SK-N-SH treated with all-trans-retinoic acid at 6 μM for 48 hours (cell line): ENCODE measurements around the gene LTK.
"Not testable (repeated sequence)": the region's sequence is repeated elsewhere in the genome, so short reads cannot be mapped to it uniquely, and the experiment has no call there.

Experiments used
- ATAC-seq: fragments of 200-7000 bp; cut with Tn5 transposase; 3 replicates; pipeline ENCODE4 v1.9.1; 2020; ENCODE audit warnings: mild to moderate bottlenecking, moderate library complexity
- ARNTL ChIP-seq: fragments of 450-650 bp; formaldehyde crosslinking; IDR thresholded peaks from 2 replicates; pipeline ENCODE4 v1.5.0; 2020; ENCODE audit warnings: low read depth, mild to moderate bottlenecking, moderate library complexity, borderline replicate concordance
- BACH2 ChIP-seq: fragments of 250-450 bp; sonication (Bioruptor Pico); IDR thresholded peaks from 2 replicates; pipeline ENCODE4 v1.9.0; 2021; ENCODE audit warnings: mild to moderate bottlenecking, borderline replicate concordance
- CREB5 ChIP-seq: fragments of 250-450 bp; sonication (Bioruptor Pico); IDR thresholded peaks from 2 replicates; pipeline ENCODE4 v1.5.1; 2020; ENCODE audit warnings: low read depth, mild to moderate bottlenecking, moderate library complexity
- CSRNP3 ChIP-seq: fragments of 250-450 bp; sonication (Bioruptor Pico); IDR thresholded peaks from 2 replicates; pipeline ENCODE4 v1.5.1; 2021; ENCODE audit warnings: mild to moderate bottlenecking, moderate library complexity
- ESRRG ChIP-seq: fragments of 250-450 bp; sonication (Bioruptor Pico); IDR thresholded peaks from 2 replicates; pipeline ENCODE4 v1.6.1; 2021; ENCODE audit warnings: mild to moderate bottlenecking
- GLIS3 ChIP-seq: fragments of 250-450 bp; sonication (Bioruptor Pico); IDR thresholded peaks from 2 replicates; pipeline ENCODE4 v1.5.0; 2020; ENCODE audit warnings: mild to moderate bottlenecking, moderate library complexity
- POU6F1 ChIP-seq: fragments of 250-450 bp; sonication (Bioruptor Pico); IDR thresholded peaks from 2 replicates; pipeline ENCODE4 v1.8.0; 2021; ENCODE audit warnings: low read depth, mild to moderate bottlenecking, moderate library complexity, borderline replicate concordance
- PPARA ChIP-seq: fragments of 250-450 bp; sonication (Bioruptor Pico); IDR thresholded peaks from 2 replicates; pipeline ENCODE4 v1.5.0; 2020; ENCODE audit warnings: mild to moderate bottlenecking, borderline replicate concordance
- SNAI2 ChIP-seq: fragments of 250-450 bp; sonication (Bioruptor Pico); IDR thresholded peaks from 2 replicates; pipeline ENCODE4 v1.5.0; 2020; ENCODE audit warnings: mild to moderate bottlenecking, moderate library complexity
- TCF4 ChIP-seq: fragments of 250-450 bp; sonication (Bioruptor Pico); IDR thresholded peaks from 2 replicates; pipeline ENCODE4 v1.8.0; 2021; ENCODE audit warnings: mild to moderate bottlenecking, moderate library complexity, borderline replicate concordance
- TOX ChIP-seq: fragments of 250-450 bp; sonication (Bioruptor Pico); IDR thresholded peaks from 2 replicates; pipeline ENCODE4 v1.8.0; 2021; ENCODE audit warnings: mild to moderate bottlenecking, moderate library complexity, borderline replicate concordance
- TSHZ2 ChIP-seq: fragments of 250-450 bp; sonication (Bioruptor Pico); IDR thresholded peaks from 2 replicates; pipeline ENCODE4 v1.5.0; 2020; ENCODE audit warnings: mild to moderate bottlenecking, moderate library complexity
- ZC3H10 ChIP-seq: fragments of 250-450 bp; sonication (Bioruptor Pico); IDR thresholded peaks from 2 replicates; pipeline ENCODE4 v1.5.1; 2021; ENCODE audit warnings: mild to moderate bottlenecking, moderate library complexity
- ZFP3 ChIP-seq: fragments of 250-450 bp; sonication (Bioruptor Pico); IDR thresholded peaks from 2 replicates; pipeline ENCODE4 v1.5.0; 2020; ENCODE audit warnings: mild to moderate bottlenecking, moderate library complexity
- ZNF565 ChIP-seq: fragments of 450-650 bp; formaldehyde crosslinking; conservative IDR thresholded peaks from 2 replicates; pipeline ENCODE4 v1.5.0; 2020; ENCODE audit warnings: low read depth, mild to moderate bottlenecking, moderate library complexity
- ZNF70 ChIP-seq: fragments of 450-650 bp; formaldehyde crosslinking; IDR thresholded peaks from 2 replicates; pipeline ENCODE4 v1.5.0; 2020; ENCODE audit warnings: mild to moderate bottlenecking, moderate library complexity
- ZNF8 ChIP-seq: fragments of 450-650 bp; formaldehyde crosslinking; IDR thresholded peaks from 2 replicates; pipeline ENCODE4 v1.5.0; 2020; ENCODE audit warnings: mild to moderate bottlenecking, moderate library complexity

LTK gene

GRCh38 chr15:41473418-41473817, 40.2 kb downstream of the LTK start (continued):
- no peak for TF ChIP-seq CREB5 (CRISPR knock-in tag)
- TF ChIP-seq ZC3H10 (CRISPR knock-in tag) = no peak
- TF ChIP-seq ZNF70 (CRISPR knock-in tag) = no peak
- no peak for TF ChIP-seq BACH2 (CRISPR knock-in tag)
- TF ChIP-seq GLIS3 (CRISPR knock-in tag) = no peak

GRCh38 chr15:41469644-41470043, 44.0 kb downstream of the LTK start:
- not testable (repeated sequence) for ATAC-seq
- peak; percentile 60; the same call in 1 of the 2 replicates for TF ChIP-seq ZNF8 (CRISPR knock-in tag)

GRCh38 chr15:41466711-41467110, 46.9 kb downstream of the LTK start:
- ATAC-seq = no peak
- TF ChIP-seq ARNTL (CRISPR knock-in tag) (no peak), ESRRG (CRISPR knock-in tag) (no peak), POU6F1 (CRISPR knock-in tag) (no peak), TCF4 (CRISPR knock-in tag) (no peak), GLIS3 (CRISPR knock-in tag) (no peak)
- TF ChIP-seq, all 23 proteins: peak for 0

- TF ChIP-seq TOX (CRISPR knock-in tag) = no peak
- TF ChIP-seq PPARA (CRISPR knock-in tag) = no peak
- no peak for TF ChIP-seq ZNF70 (CRISPR knock-in tag)
- TF ChIP-seq POU6F1 (CRISPR knock-in tag) = no peak
- TF ChIP-seq TSHZ2 (CRISPR knock-in tag) = no peak
- no peak for TF ChIP-seq ARNTL (CRISPR knock-in tag)
- TF ChIP-seq ZC3H10 (CRISPR knock-in tag) = no peak
- TF ChIP-seq ESRRG (CRISPR knock-in tag) = no peak
- TF ChIP-seq SNAI2 (CRISPR knock-in tag) = no peak
- TF ChIP-seq ZFP3 = no peak
- no peak for TF ChIP-seq CSRNP3 (CRISPR knock-in tag)
- TF ChIP-seq ZNF565 (CRISPR knock-in tag) = no peak
- TF ChIP-seq GLIS3 (CRISPR knock-in tag) = no peak
- ATAC-seq = peak; percentile 89
Measured at GRCh38 chr15:41465822-41466421, 47.7 kb downstream of the LTK start.
